ENCODE measurements around the gene EEF1A2.

- TF ChIP-seq POLR2A (IDR thresholded peaks at IDR 0.05; ENCODE audit: low read length) (no peak), GATA1 (IDR thresholded peaks at IDR 0.05; ENCODE audit: low read depth, low read length) (no peak)
Observed at GRCh38 chr20:63487781-63488241, 11.1 kb downstream of the EEF1A2 start.

Data from erythroblast (primary cell).